ENCODE data around the gene AHNAK. TPM values are rescaled to one million over a fixed set of nuclear protein-coding genes. Genes with fewer than 3 reads are reported as not detected.

AHNAK gene
- total and polyA plus RNA-seq, 2 donors (not counting 3 experiments of a cell fraction or from before 2014, with no cell fraction given), result 35.2 to 436 TPM

DNA sequence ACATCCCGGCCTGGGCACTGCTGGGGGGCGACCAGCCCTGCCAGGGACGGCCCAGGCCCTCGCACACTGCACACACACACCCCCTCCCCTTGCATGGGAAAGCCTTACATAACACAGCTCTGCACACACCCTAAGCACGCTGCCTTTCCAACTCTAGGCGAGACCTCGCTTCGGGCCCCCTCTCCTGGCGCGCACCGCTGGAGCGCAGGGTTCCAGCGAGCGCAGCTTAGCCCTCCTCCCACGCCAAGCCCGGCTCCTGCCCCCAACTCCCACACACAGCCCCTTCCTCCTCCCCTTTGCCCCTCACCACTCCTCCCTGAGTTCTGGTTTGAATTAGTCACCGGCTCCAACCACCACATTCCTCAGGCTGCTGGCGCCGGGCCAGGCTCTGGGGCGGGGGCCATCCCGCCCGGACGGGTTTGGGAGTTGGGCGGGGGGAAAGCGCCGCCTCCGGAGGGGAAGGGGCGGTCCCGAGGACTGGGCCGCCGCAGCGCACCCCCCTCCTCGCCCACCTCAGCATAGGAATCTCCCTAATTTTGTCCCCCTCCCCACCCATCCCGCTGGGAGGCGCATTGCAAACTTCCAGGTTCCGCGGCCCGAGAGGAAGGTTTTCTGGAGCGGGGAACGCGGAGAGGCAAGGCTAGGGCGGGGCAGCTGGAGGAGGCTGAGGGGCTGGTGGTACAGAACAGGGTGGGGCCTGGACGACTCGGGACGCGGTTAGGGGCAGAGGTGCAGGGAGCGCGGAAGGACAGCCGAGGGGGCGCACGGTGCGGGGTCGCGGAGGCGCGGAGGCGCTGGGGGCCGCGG lies 966 bp downstream of the AHNAK start:
- Histone ChIP-seq H3K27ac (ENCODE audit: insufficient read depth, low read depth, low read length) (peak overlapping the region; percentile 44), H3K4me3 (replicated peaks in 1 of 3; ENCODE audit: insufficient read depth in 1 of 3, low read depth in 1 of 3, low read length in 3 of 3) (peak overlapping the region; percentile 53 to 82 (median 55)), H3K27me3 (ENCODE audit: control insufficient read depth in 2 of 2, insufficient read depth in 2 of 2, low read length in 2 of 2) (no peaks in the 10 kb centered on the region), H3K36me3 (ENCODE audit: control insufficient read depth in 2 of 2, extremely low read depth in 1 of 2, insufficient read depth in 2 of 2, low read length in 2 of 2) (no peaks in the 10 kb centered on the region), H3K79me2 (ENCODE audit: control insufficient read depth, insufficient read depth, low read length) (peaks cover 59% of the 10 kb centered on the region), H4K20me1 (replicated peaks; ENCODE audit: control insufficient read depth, extremely low read depth, insufficient read depth, low read length) (no peaks in the 10 kb centered on the region), H3K4me2 (ENCODE audit: insufficient read depth, low read length) (peak overlapping the region; percentile 48), H3K9me3 (replicated peaks; ENCODE audit: control insufficient read depth, insufficient read depth, low read length) (no peaks in the 10 kb centered on the region), H3K9me1 (replicated peaks; ENCODE audit: control insufficient read depth, extremely low read depth, insufficient read depth, low read length) (no peaks in the 10 kb centered on the region), H3K9ac (replicated peaks; ENCODE audit: extremely low read depth, insufficient read depth, low read length) (peak overlapping the region; percentile 73), H3K4me1 (ENCODE audit: control insufficient read depth, extremely low read depth, insufficient read depth, low read length) (peaks cover 57% of the 10 kb centered on the region), H2AFZ (ENCODE audit: low read depth, low read length) (peak overlapping the region; percentile 4)
- CTCF ChIA-PET, result interaction anchor here (1.7 to 11.2 kb wide), 4 partner anchors 13 to 151 kb away, joined by 5 to 377 read pairs (median 249); partner anchors contain the start of gene TUT1
- FAIRE-seq, result peak; percentile 95
- BruUV-seq (replicated peaks), result no TSS peak
- dilution Hi-C loops (cut with MboI; ENCODE audit: extremely low pct_ligation_motif_present, low sequenced_read_pairs), result no loop called here
- POLR2A ChIA-PET, result interaction anchor here (1.0 to 1.4 kb wide), 2 partner anchors 119 to 121 kb away, joined by 3 to 4 read pairs; partner anchors contain the start of genes C11orf98 and CSKMT
- intact Hi-C loops (cut with micrococcal nuclease), result loop anchor here (1.0 to 2.0 kb wide), 4 partner anchors 8 to 37 kb away; no protein-coding TSS in a partner anchor
- peak; percentile 88 for DNase-seq (ENCODE audit: low read depth, low spot score)
- TF ChIP-seq JUN (IDR thresholded peaks at IDR 0.05; ENCODE audit: borderline replicate concordance, insufficient read depth, insufficient read length, low read depth) (no peak), GATA2 (IDR thresholded peaks at IDR 0.05; ENCODE audit: insufficient read depth, insufficient read length, low read depth, low read length) (no peak), FOS (IDR thresholded peaks at IDR 0.05; ENCODE audit: borderline replicate concordance, insufficient read depth, low read length) (peak; percentile 53), POLR2AphosphoS5 (IDR thresholded peaks at IDR 0.05; ENCODE audit: insufficient read depth, low read depth, low read length) (peak; percentile 68)
- TF ChIP-seq, protein P1, sequence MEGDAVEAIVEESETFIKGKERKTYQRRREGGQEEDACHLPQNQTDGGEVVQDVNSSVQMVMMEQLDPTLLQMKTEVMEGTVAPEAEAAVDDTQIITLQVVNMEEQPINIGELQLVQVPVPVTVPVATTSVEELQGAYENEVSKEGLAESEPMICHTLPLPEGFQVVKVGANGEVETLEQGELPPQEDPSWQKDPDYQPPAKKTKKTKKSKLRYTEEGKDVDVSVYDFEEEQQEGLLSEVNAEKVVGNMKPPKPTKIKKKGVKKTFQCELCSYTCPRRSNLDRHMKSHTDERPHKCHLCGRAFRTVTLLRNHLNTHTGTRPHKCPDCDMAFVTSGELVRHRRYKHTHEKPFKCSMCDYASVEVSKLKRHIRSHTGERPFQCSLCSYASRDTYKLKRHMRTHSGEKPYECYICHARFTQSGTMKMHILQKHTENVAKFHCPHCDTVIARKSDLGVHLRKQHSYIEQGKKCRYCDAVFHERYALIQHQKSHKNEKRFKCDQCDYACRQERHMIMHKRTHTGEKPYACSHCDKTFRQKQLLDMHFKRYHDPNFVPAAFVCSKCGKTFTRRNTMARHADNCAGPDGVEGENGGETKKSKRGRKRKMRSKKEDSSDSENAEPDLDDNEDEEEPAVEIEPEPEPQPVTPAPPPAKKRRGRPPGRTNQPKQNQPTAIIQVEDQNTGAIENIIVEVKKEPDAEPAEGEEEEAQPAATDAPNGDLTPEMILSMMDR (IDR thresholded peaks at IDR 0.05; ENCODE audit: extremely low read depth in 1 of 2, insufficient read depth in 1 of 2, low read depth in 1 of 2, low read length in 2 of 2), result peak in 1 of 2 donors; percentile 18
- TF ChIP-seq, protein P2, sequence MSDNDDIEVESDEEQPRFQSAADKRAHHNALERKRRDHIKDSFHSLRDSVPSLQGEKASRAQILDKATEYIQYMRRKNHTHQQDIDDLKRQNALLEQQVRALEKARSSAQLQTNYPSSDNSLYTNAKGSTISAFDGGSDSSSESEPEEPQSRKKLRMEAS (IDR thresholded peaks at IDR 0.05; ENCODE audit: insufficient read depth, insufficient read length), result no peak
